H1 (cell line): Measurements from ENCODE around the gene ENPP6. TPM values are rescaled to one million over a fixed set of nuclear protein-coding genes. Genes with fewer than 3 reads are reported as not detected.
A peak's percentile ranks its signal among the peaks of the same experiment; 100 is the strongest.

Experiments
- CTCF ChIA-PET: fragments of 300-600 bp; sonication (Branson Sonifier 250); formaldehyde crosslinking; loops from one replicate; lab custom pipeline; 2021; ENCODE audit not compliant: partially characterized antibody; lab: Charles Lee
- POLR2A ChIA-PET: fragments of 300-600 bp; sonication (Branson Sonifier 250); formaldehyde crosslinking; loops from one replicate; lab custom pipeline; 2021; ENCODE audit warnings: inconsistent platforms; ENCODE audit not compliant: partially characterized antibody; lab: Charles Lee
- DNase-seq, 2 experiments: peaks; one replicate each; pipeline versions ENCODE4 v3.0.0 to v3.0.0-alpha.2; 2010 to 2022; ENCODE audit warnings: low spot score in 2 of 2, low read depth in 1 of 2, mixed read lengths in 1 of 2
- FAIRE-seq: peaks from 2 replicates; lab custom pipeline; 2011; peaks lifted over from hg19 to GRCh38; lab: Jason Lieb, UNC
- H2AFZ ChIP-seq: 2 replicates; pipeline ENCODE4 v1.8.1; 2012; ENCODE audit warnings: low read length, inconsistent platforms
- H2AK5ac ChIP-seq: 2 replicates; pipeline ENCODE4 v1.6.1; 2013; ENCODE audit warnings: low read depth, low read length
- H2BK120ac ChIP-seq: replicated peaks from 2 replicates; pipeline ENCODE3; 2013; ENCODE audit warnings: low read depth, low read length, inconsistent platforms
- H2BK12ac ChIP-seq: 2 replicates; pipeline ENCODE4 v1.6.1; 2013; ENCODE audit warnings: low read depth, low read length
- H2BK15ac ChIP-seq: 2 replicates; pipeline ENCODE4 v1.6.1; 2013; ENCODE audit warnings: low read length
- H2BK20ac ChIP-seq: 2 replicates; pipeline ENCODE4 v1.6.1; 2013; ENCODE audit warnings: low read length
- H2BK5ac ChIP-seq: 2 replicates; pipeline ENCODE4 v1.6.1; 2013; ENCODE audit warnings: low read depth, low read length
- H3K14ac ChIP-seq: 2 replicates; pipeline ENCODE4 v1.6.1; 2013; ENCODE audit warnings: inconsistent platforms; ENCODE audit not compliant: insufficient read length
- H3K18ac ChIP-seq: 2 replicates; pipeline ENCODE4 v1.6.1; 2013; ENCODE audit warnings: low read length; ENCODE audit errors: extremely low read depth
- H3K23ac ChIP-seq: 2 replicates; pipeline ENCODE4 v1.6.1; 2013; ENCODE audit warnings: inconsistent platforms; ENCODE audit not compliant: insufficient read length
- H3K23me2 ChIP-seq: 2 replicates; pipeline ENCODE4 v1.6.1; 2013; ENCODE audit warnings: low read depth, low read length
- H3K27ac ChIP-seq: 2 replicates; pipeline ENCODE4 v1.6.1; 2011; ENCODE audit warnings: low read depth, low read length, inconsistent platforms
- H3K27me3 ChIP-seq, 4 experiments: replicated peaks in 1 of 4; 1 replicate in 1 of 4; 2 replicates in 3 of 4; pipeline versions ENCODE4 v1.6.1 to v1.8.1; 2011 to 2013; ENCODE audit warnings: low read length in 3 of 4, mild to moderate bottlenecking in 3 of 4, inconsistent platforms in 2 of 4, mixed read lengths in 2 of 4, moderate library complexity in 1 of 4; ENCODE audit not compliant: control insufficient read depth in 3 of 4, insufficient read depth in 3 of 4; ENCODE audit errors: extremely low read depth in 1 of 4
- H3K36me3 ChIP-seq, 4 experiments: 2 replicates each; pipeline versions ENCODE4 v1.6.1 to v1.8.1; 2011 to 2013; ENCODE audit warnings: mild to moderate bottlenecking in 4 of 4, low read length in 3 of 4, moderate library complexity in 2 of 4, control low read depth in 1 of 4, inconsistent platforms in 1 of 4; ENCODE audit not compliant: insufficient read depth in 4 of 4, control insufficient read depth in 2 of 4
- H3K4ac ChIP-seq: replicated peaks from 2 replicates; pipeline ENCODE3; 2013; ENCODE audit warnings: low read length, low read depth, mixed read lengths, inconsistent platforms; ENCODE audit not compliant: insufficient read length
- H3K4me1 ChIP-seq, 4 experiments: replicated peaks in 1 of 4; 1 replicate in 1 of 4; 2 replicates in 3 of 4; pipeline versions ENCODE4 v1.6.1 to v1.8.1; 2011 to 2013; ENCODE audit warnings: low read length in 3 of 4, inconsistent platforms in 2 of 4, mixed read lengths in 1 of 4; ENCODE audit not compliant: insufficient read depth in 4 of 4, control insufficient read depth in 3 of 4
- H3K4me2 ChIP-seq, 2 experiments: 2 replicates each; pipeline versions ENCODE4 v1.6.1 to v1.8.1; 2011 to 2013; ENCODE audit warnings: low read depth in 2 of 2, low read length in 2 of 2, control low read depth in 1 of 2, inconsistent platforms in 1 of 2, mild to moderate bottlenecking in 1 of 2; ENCODE audit not compliant: insufficient read depth in 1 of 2
- H3K4me3 ChIP-seq, 4 experiments: fragments of 200-600, 300-600 bp in 1 of 4; sonication (generic), shearing (Covaris generic), sonication (Bioruptor Twin) in 1 of 4; 2 replicates each; pipeline versions ENCODE4 v1.5.1 to v1.8.1; 2011 to 2016; ENCODE audit warnings: low read length in 4 of 4, low read depth in 3 of 4, control low read depth in 2 of 4, inconsistent platforms in 2 of 4, mild to moderate bottlenecking in 2 of 4, mixed read lengths in 1 of 4, moderate library complexity in 1 of 4; ENCODE audit not compliant: insufficient read depth in 2 of 4; ENCODE audit errors: extremely low read depth in 1 of 4
- H3K56ac ChIP-seq: replicated peaks from 2 replicates; pipeline ENCODE3; 2013; ENCODE audit warnings: low read depth, mild to moderate bottlenecking, mixed read lengths, low read length, inconsistent platforms; ENCODE audit not compliant: insufficient read length
- H3K79me1 ChIP-seq: 2 replicates; pipeline ENCODE4 v1.6.1; 2013; ENCODE audit warnings: low read depth, low read length, control low read depth
- H3K79me2 ChIP-seq, 2 experiments: 2 replicates each; pipeline versions ENCODE4 v1.6.1 to v1.8.1; 2012 to 2013; ENCODE audit warnings: low read length in 2 of 2, mild to moderate bottlenecking in 2 of 2, inconsistent platforms in 1 of 2; ENCODE audit not compliant: insufficient read depth in 2 of 2, control insufficient read depth in 1 of 2
- H3K9ac ChIP-seq, 4 experiments: replicated peaks in 1 of 4; 1 replicate in 1 of 4; 2 replicates in 3 of 4; pipeline versions ENCODE4 v1.6.1 to v1.8.1; 2011 to 2013; ENCODE audit warnings: low read depth in 3 of 4, low read length in 3 of 4, control low read depth in 2 of 4, mild to moderate bottlenecking in 2 of 4, moderate library complexity in 2 of 4, inconsistent platforms in 1 of 4; ENCODE audit errors: extremely low read depth in 1 of 4
- H3K9me3 ChIP-seq, 2 experiments: 2 replicates each; pipeline versions ENCODE4 v1.6.1 to v1.8.1; 2012 to 2013; ENCODE audit warnings: mild to moderate bottlenecking in 2 of 2, moderate library complexity in 2 of 2, control low read depth in 1 of 2, inconsistent platforms in 1 of 2, low read depth in 1 of 2, low read length in 1 of 2, mixed read lengths in 1 of 2; ENCODE audit not compliant: insufficient read depth in 2 of 2
- H4K20me1 ChIP-seq, 2 experiments: replicated peaks in 1 of 2; 2 replicates each; pipeline versions ENCODE3 to v1.8.1; 2011 to 2013; ENCODE audit warnings: inconsistent platforms in 2 of 2, low read length in 2 of 2, mild to moderate bottlenecking in 1 of 2; ENCODE audit not compliant: insufficient read depth in 2 of 2, control insufficient read depth in 1 of 2
- H4K5ac ChIP-seq: 2 replicates; pipeline ENCODE4 v1.6.1; 2013; ENCODE audit warnings: low read length, low read depth, mixed read lengths, inconsistent platforms; ENCODE audit not compliant: insufficient read length
- H4K8ac ChIP-seq: 2 replicates; pipeline ENCODE4 v1.8.0; 2013; ENCODE audit warnings: mild to moderate bottlenecking, moderate library complexity, low read length, inconsistent platforms; ENCODE audit not compliant: insufficient read depth; ENCODE audit errors: extremely low read depth
- H4K91ac ChIP-seq: replicated peaks from 2 replicates; pipeline ENCODE3; 2013; ENCODE audit warnings: low read length, mixed read lengths, inconsistent platforms; ENCODE audit not compliant: insufficient read length
- BRCA1 ChIP-seq: IDR thresholded peaks from 2 replicates; pipeline ENCODE4 v1.6.1; 2012; ENCODE audit warnings: low read depth, low read length, improper control_type of control experiment
- CTBP2 ChIP-seq: IDR thresholded peaks from 2 replicates; pipeline ENCODE4 v1.7.0; 2011; ENCODE audit warnings: borderline replicate concordance, mild to moderate bottlenecking, moderate library complexity, mixed read lengths, low read length; ENCODE audit not compliant: insufficient read depth, insufficient read length
- HDAC6 ChIP-seq: IDR thresholded peaks from one replicate; pipeline ENCODE4 v1.7.1; 2012; ENCODE audit warnings: low read depth, mild to moderate bottlenecking, inconsistent platforms, low read length, moderate library complexity
- SIRT6 ChIP-seq: IDR thresholded peaks from one replicate; pipeline ENCODE4 v1.7.1; 2012; ENCODE audit warnings: low read length, inconsistent platforms
- SP2 ChIP-seq: IDR thresholded peaks from 2 replicates; pipeline ENCODE4 v1.6.1; 2012; ENCODE audit warnings: mild to moderate bottlenecking, low read length, inconsistent platforms
- SP4 ChIP-seq: IDR thresholded peaks from 2 replicates; pipeline ENCODE4 v1.6.1; 2012; ENCODE audit warnings: low read length, inconsistent platforms
- TAF1 ChIP-seq: IDR thresholded peaks from 2 replicates; pipeline ENCODE4 v1.6.1; 2011; ENCODE audit warnings: mild to moderate bottlenecking, low read depth, low read length
- TAF7 ChIP-seq: optimal IDR thresholded peaks from 2 replicates; pipeline ENCODE3; 2011; ENCODE audit warnings: low read depth, mild to moderate bottlenecking, inconsistent platforms, low read length, moderate library complexity, borderline replicate concordance
- WGBS, 2 experiments: shearing (Covaris generic) in 1 of 2; methylation state at CpG; one replicate each; pipeline versions ENCODE4 v1.1.6 to v1.1.7; 2013 to 2015; ENCODE audit warnings: low lambda C conversion rate in 2 of 2, mixed read lengths in 2 of 2, inconsistent platforms in 1 of 2, low coverage in 1 of 2, missing lambda C conversion rate in 1 of 2; ENCODE audit not compliant: insufficient replicate concordance in 2 of 2, insufficient coverage in 1 of 2, insufficient read length in 1 of 2; ENCODE audit errors: extremely low coverage in 1 of 2, missing lambda C conversion rate in 1 of 2; 5-methylcytosine and 5-hydroxymethylcytosine counted together
- polyA plus RNA-seq, 7 experiments: library from polyadenylated mRNA; depleted of rRNA in 3 of 7; stranded (reverse) in 5 of 7; unstranded in 2 of 7; fragments of >200 nt in 5 of 7; fragments of 200-250 nt in 2 of 7; gene quantifications; 1 replicate in 5 of 7; 2 replicates in 1 of 7; 4 replicates in 1 of 7; pipeline versions ENCODE4 v1.2.1 to v1.2.3, GENCODE V29; 2011 to 2013; ENCODE audit warnings: missing spikeins in 2 of 7, mixed read lengths in 2 of 7
- total RNA-seq: library from RNA; stranded (reverse); fragmentation: NEBNext Ultra II Directional; extraction: Animal tissue kit (Norgen Biotek cat#: 25700); gene quantifications from 2 replicates; pipeline ENCODE4 v1.2.1, GENCODE V29; 2021

ENPP6 gene
- total and polyA plus RNA-seq, 2 of the 8 experiments (the other 6 are each of a cell fraction or from before 2014, with no cell fraction given), result 0.11 to 0.20 TPM

DNA sequence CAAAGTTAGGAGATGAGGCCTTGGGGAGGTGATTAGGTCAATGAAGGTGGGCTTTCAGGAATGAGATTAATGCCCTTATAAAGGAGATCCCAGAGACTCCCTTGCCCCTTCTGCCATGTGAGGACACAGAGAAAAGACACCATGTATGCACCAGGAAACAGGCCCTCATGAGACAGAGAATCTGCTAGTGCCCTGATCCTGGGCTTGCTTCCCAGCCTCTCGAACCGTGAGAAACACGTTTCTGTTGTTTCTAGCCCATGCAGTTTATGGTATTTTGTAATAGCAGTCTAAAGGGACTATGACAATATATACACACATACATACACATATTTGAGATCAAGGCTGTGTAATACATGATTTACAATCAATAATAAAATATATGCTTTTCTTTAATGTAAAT is 41.4 kb upstream of the ENPP6 start:
- H3K4me1 ChIP-seq, result no peaks in the 10 kb centered on the region; a peak in 1 of 7 replicates
- H2BK15ac ChIP-seq, result no peak overlapping the region
- no peak overlapping the region for H3K27ac ChIP-seq
- no peak overlapping the region for H4K5ac ChIP-seq
- ChIA-PET CTCF (no interaction called here), POLR2A (no interaction called here)
- H2AFZ ChIP-seq, result no peak overlapping the region
- no peak overlapping the region for H2BK5ac ChIP-seq
- no peak overlapping the region for H3K14ac ChIP-seq
- no peak overlapping the region for H2AK5ac ChIP-seq
- H3K23ac ChIP-seq, result no peak overlapping the region
- DNase-seq (peak in 1 of 2 experiments; percentile 10), FAIRE-seq (no peak)
- H3K4me3 ChIP-seq, result no peak overlapping the region
- no peak overlapping the region for H3K4me2 ChIP-seq
- H3K23me2 ChIP-seq, result no peaks in the 10 kb centered on the region
- H2BK20ac ChIP-seq, result no peak overlapping the region
- no peak overlapping the region for H3K4ac ChIP-seq
- no peaks in the 10 kb centered on the region for H3K79me1 ChIP-seq
- H2BK12ac ChIP-seq, result no peak overlapping the region
- no peak overlapping the region for H3K9ac ChIP-seq
- H3K79me2 ChIP-seq, result no peaks in the 10 kb centered on the region
- 95% methylated on average over 3 of the region's 3 CpGs; no CpG with 5 or more reads in 1 of the 2 experiments for WGBS, 2 experiments
- H4K91ac ChIP-seq, result no peak overlapping the region
- no peaks in the 10 kb centered on the region for H3K36me3 ChIP-seq
- no peaks in the 10 kb centered on the region for H3K9me3 ChIP-seq
- H2BK120ac ChIP-seq, result no peak overlapping the region
- H3K56ac ChIP-seq, result no peak overlapping the region
- H4K8ac ChIP-seq, result no peak overlapping the region
- no peaks in the 10 kb centered on the region for H3K27me3 ChIP-seq
- H4K20me1 ChIP-seq, result no peaks in the 10 kb centered on the region
- no peak overlapping the region for H3K18ac ChIP-seq
- TF ChIP-seq TAF1 (no peak), BRCA1 (no peak), SP4 (no peak), TAF7 (no peak), SP2 (no peak), SIRT6 (no peak), CTBP2 (no peak), HDAC6 (no peak)
